Measurements from ENCODE around the gene RPL29. TPM values are rescaled to one million over a fixed set of nuclear protein-coding genes. Genes with fewer than 3 reads are reported as not detected.
"Not testable (repeated sequence)": the region's sequence is repeated elsewhere in the genome, so short reads cannot be mapped to it uniquely, and the experiment has no call there.

The RPL29 gene
- total and polyA plus RNA-seq, 2 of the 8 experiments (the other 6 are each of a cell fraction or from before 2014, with no cell fraction given), result 1,467 to 2,660 TPM

GRCh38 chr3:51990501-51990971 is 5.2 kb downstream of the RPL29 start:
- not testable (repeated sequence) for H3K9ac ChIP-seq (replicated peaks in 1 of 4; ENCODE audit: extremely low read depth in 1 of 4, low read depth in 3 of 4, low read length in 3 of 4); H2BK15ac ChIP-seq (ENCODE audit: low read length); H3K9me3 ChIP-seq (ENCODE audit: insufficient read depth in 2 of 2, low read depth in 1 of 2, low read length in 1 of 2); H4K91ac ChIP-seq (replicated peaks; ENCODE audit: insufficient read length, low read length); H3K56ac ChIP-seq (replicated peaks; ENCODE audit: insufficient read length, low read depth, low read length); H4K20me1 ChIP-seq (replicated peaks in 1 of 2; ENCODE audit: control insufficient read depth in 1 of 2, insufficient read depth in 2 of 2, low read length in 2 of 2); H2BK20ac ChIP-seq (ENCODE audit: low read length); H2BK12ac ChIP-seq (ENCODE audit: low read depth, low read length); H3K4ac ChIP-seq (replicated peaks; ENCODE audit: insufficient read length, low read depth, low read length); H3K79me1 ChIP-seq (ENCODE audit: low read depth, low read length); H2AK5ac ChIP-seq (ENCODE audit: low read depth, low read length); H3K18ac ChIP-seq (ENCODE audit: extremely low read depth, low read length); H4K8ac ChIP-seq (ENCODE audit: extremely low read depth, insufficient read depth, low read length); FAIRE-seq; H3K14ac ChIP-seq (ENCODE audit: insufficient read length); H3K27ac ChIP-seq (ENCODE audit: low read depth, low read length); H3K4me3 ChIP-seq (ENCODE audit: extremely low read depth in 1 of 4, insufficient read depth in 2 of 4, low read depth in 3 of 4, low read length in 4 of 4); H2BK5ac ChIP-seq (ENCODE audit: low read depth, low read length); H3K4me2 ChIP-seq (ENCODE audit: insufficient read depth in 1 of 2, low read depth in 2 of 2, low read length in 2 of 2); H2BK120ac ChIP-seq (replicated peaks; ENCODE audit: low read depth, low read length); H2AFZ ChIP-seq (ENCODE audit: low read length); H4K5ac ChIP-seq (ENCODE audit: insufficient read length, low read depth, low read length); H3K23ac ChIP-seq (ENCODE audit: insufficient read length); H3K23me2 ChIP-seq (ENCODE audit: low read depth, low read length); H3K27me3 ChIP-seq (replicated peaks in 1 of 4; ENCODE audit: control insufficient read depth in 3 of 4, extremely low read depth in 1 of 4, insufficient read depth in 3 of 4, low read length in 3 of 4)
- WGBS, 2 experiments (ENCODE audit: extremely low coverage in 1 of 2, insufficient coverage in 1 of 2, insufficient read length in 1 of 2, insufficient replicate concordance in 2 of 2, low coverage in 1 of 2, low lambda C conversion rate in 2 of 2, missing lambda C conversion rate in 1 of 2), result 90% methylated on average over 29 of the region's 38 CpGs; no CpG with 5 or more reads in 1 of the 2 experiments
- TF ChIP-seq POLR2AphosphoS5 (IDR thresholded peaks at IDR 0.05; ENCODE audit: low read depth, low read length), result peak; percentile 29; the same call in 1 of the 2 replicates
- peak in 1 of 2 experiments; percentile 63 for DNase-seq (ENCODE audit: low read depth in 1 of 2, low spot score in 2 of 2)
- ChIA-PET POLR2A (ENCODE audit: partially characterized antibody) (interaction anchor here (1.0 to 25.9 kb wide), 16 partner anchors 16 to 288 kb away, joined by 3 to 923 read pairs (median 4); partner anchors contain the start of genes ABHD14A, ABHD14B, ACY1 and GPR62), CTCF (ENCODE audit: partially characterized antibody) (interaction anchor here (0.9 to 6.2 kb wide), 10 partner anchors 8 to 138 kb away, joined by 3 to 46 read pairs (median 6); partner anchors contain the start of genes ABHD14A, ABHD14B, ACY1 and DUSP7)
- Histone ChIP-seq H3K36me3 (ENCODE audit: control insufficient read depth in 2 of 4, insufficient read depth in 4 of 4, low read length in 3 of 4) (peaks cover 17 to 39% (median 28%) of the 10 kb centered on the region in 4 experiments), H3K4me1 (replicated peaks in 1 of 4; ENCODE audit: control insufficient read depth in 3 of 4, insufficient read depth in 4 of 4, low read length in 3 of 4) (peaks cover 4 to 17% (median 7%) of the 10 kb centered on the region in 4 experiments; a peak in 5 of 7 replicates), H3K79me2 (ENCODE audit: control insufficient read depth in 1 of 2, insufficient read depth in 2 of 2, low read length in 2 of 2) (peaks cover 0 to 16% of the 10 kb centered on the region in 2 experiments; a peak in 3 of 4 replicates)
